Urinary bladder (tissue), 4 donors: Measurements from ENCODE around the gene MLLT10. TPM values are rescaled to one million over a fixed set of nuclear protein-coding genes. Genes with fewer than 3 reads are reported as not detected.
"Not testable (repeated sequence)": the region's sequence is repeated elsewhere in the genome, so short reads cannot be mapped to it uniquely, and the experiment has no call there.

Experiments
- DNase-seq: peaks from one replicate; pipeline ENCODE4 v3.0.0-alpha.2; 2015; ENCODE audit errors: extremely low spot score
- H3K27ac ChIP-seq: one replicate; pipeline ENCODE4 v1.5.1; 2013; ENCODE audit warnings: low read depth, mild to moderate bottlenecking, moderate library complexity
- H3K36me3 ChIP-seq: one replicate; pipeline ENCODE4 v1.6.1; 2013; ENCODE audit warnings: mild to moderate bottlenecking, moderate library complexity; ENCODE audit not compliant: insufficient read depth
- H3K4me1 ChIP-seq: one replicate; pipeline ENCODE4 v1.6.1; 2013; ENCODE audit warnings: mild to moderate bottlenecking, moderate library complexity; ENCODE audit not compliant: insufficient read depth
- H3K4me3 ChIP-seq: one replicate; pipeline ENCODE4 v1.5.1; 2013; ENCODE audit warnings: low read depth, low read length
- WGBS: extraction: QIAGEN DNeasy Blood & Tissue Kit; methylation state at CpG from one replicate; pipeline ENCODE4 v1.1.7; 2013; 5-methylcytosine and 5-hydroxymethylcytosine counted together
- polyA plus RNA-seq: library from polyadenylated mRNA; stranded (reverse); fragments of 200-250 nt; gene quantifications from one replicate; pipeline ENCODE4 v1.2.3, GENCODE V29; 2013
- total RNA-seq: library from RNA; depleted of rRNA; stranded (reverse); fragments of >200 nt; gene quantifications from one replicate; pipeline ENCODE4 v1.2.3, GENCODE V29; 2014
- donor health status: healthy with polysubstance abuse.
- donor health status: healthy.

MLLT10 gene
- total and polyA plus RNA-seq, 2 donors, result 36.6 to 109 TPM

DNA sequence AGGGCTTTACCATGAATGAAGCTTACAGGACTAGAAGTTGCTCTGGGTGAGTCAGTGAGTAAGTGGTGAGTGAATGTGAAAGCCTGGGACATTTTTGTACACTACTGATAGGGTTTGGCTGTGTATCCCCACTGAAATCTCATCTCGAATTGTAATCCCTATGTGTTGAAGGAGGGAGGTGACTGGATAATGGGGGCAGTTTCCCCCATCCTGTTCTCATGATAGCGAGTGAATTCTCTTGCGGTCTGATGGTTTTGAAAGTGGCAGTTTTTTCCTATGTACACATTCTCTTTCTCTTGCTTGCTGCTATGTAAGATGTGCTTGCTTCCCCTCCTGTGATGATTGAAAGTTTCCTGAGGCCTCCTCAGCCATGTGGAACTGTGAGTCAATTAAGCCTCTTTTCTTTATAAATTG, 47.4 kb downstream of the MLLT10 start:
- not testable (repeated sequence) for H3K36me3 ChIP-seq, H3K4me1 ChIP-seq, DNase-seq, H3K27ac ChIP-seq, H3K4me3 ChIP-seq
- WGBS, result 66% methylated on average over 3 of the region's 3 CpGs

GRCh38 chr10:21584834-21585530, 51.0 kb downstream of the MLLT10 start:
- 94% methylated on average over 9 of the region's 9 CpGs for WGBS
- DNase-seq, result no peak
- no peak overlapping the region for H3K27ac ChIP-seq

GRCh38 chr10:21587391-21587790, 53.4 kb downstream of the MLLT10 start:
- H3K4me1 ChIP-seq, result no peaks in the 10 kb centered on the region
- no peak for DNase-seq
- no peak overlapping the region for H3K4me3 ChIP-seq

More at GRCh38 chr10:21584834-21585530, 51.0 kb downstream of the MLLT10 start:
- Histone ChIP-seq H3K4me3 (no peak overlapping the region), H3K4me1 (no peaks in the 10 kb centered on the region), H3K36me3 (no peaks in the 10 kb centered on the region)

GRCh38 chr10:21588159-21588558, 54.1 kb downstream of the MLLT10 start:
- not testable (repeated sequence) for H3K4me3 ChIP-seq, DNase-seq, H3K4me1 ChIP-seq, H3K27ac ChIP-seq, H3K36me3 ChIP-seq
- WGBS, result 81% methylated on average over 7 of the region's 7 CpGs

More at GRCh38 chr10:21587391-21587790, 53.4 kb downstream of the MLLT10 start:
- H3K27ac ChIP-seq, result no peak overlapping the region
- H3K36me3 ChIP-seq, result no peaks in the 10 kb centered on the region

DNA sequence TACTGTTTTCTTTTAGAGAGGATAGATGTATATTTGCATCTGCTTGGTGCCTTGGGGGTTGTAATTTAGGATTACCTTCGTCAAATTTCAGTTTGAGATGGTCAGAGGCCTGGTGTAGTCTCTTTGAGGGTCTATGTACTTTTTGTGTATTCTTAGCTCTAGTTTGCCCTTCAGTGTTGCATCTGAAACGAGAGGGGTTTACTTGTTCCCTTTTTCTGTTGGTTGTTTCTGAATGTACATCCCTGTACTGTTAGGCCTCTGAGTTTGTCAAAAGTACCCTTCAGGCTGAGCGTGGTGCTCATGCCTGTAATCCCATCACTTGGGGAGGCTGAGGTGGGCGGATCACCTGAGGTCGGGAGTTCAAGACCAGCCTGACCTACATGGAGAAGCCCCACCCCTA, 60.0 kb downstream of the MLLT10 start:
- H3K4me1 ChIP-seq, result no peaks in the 10 kb centered on the region
- 97% methylated on average over 5 of the region's 5 CpGs for WGBS
- no peak overlapping the region for H3K27ac ChIP-seq
- DNase-seq, result no peak
- no peak overlapping the region for H3K4me3 ChIP-seq
- H3K36me3 ChIP-seq, result no peaks in the 10 kb centered on the region

GRCh38 chr10:21599582-21599981, 65.5 kb downstream of the MLLT10 start:
- no peak overlapping the region for H3K27ac ChIP-seq
- no peak overlapping the region for H3K4me3 ChIP-seq
- H3K36me3 ChIP-seq, result peaks cover 3% of the 10 kb centered on the region
- DNase-seq, result no peak
- WGBS, result 89% methylated on average over 2 of the region's 2 CpGs
- H3K4me1 ChIP-seq, result no peaks in the 10 kb centered on the region

DNA sequence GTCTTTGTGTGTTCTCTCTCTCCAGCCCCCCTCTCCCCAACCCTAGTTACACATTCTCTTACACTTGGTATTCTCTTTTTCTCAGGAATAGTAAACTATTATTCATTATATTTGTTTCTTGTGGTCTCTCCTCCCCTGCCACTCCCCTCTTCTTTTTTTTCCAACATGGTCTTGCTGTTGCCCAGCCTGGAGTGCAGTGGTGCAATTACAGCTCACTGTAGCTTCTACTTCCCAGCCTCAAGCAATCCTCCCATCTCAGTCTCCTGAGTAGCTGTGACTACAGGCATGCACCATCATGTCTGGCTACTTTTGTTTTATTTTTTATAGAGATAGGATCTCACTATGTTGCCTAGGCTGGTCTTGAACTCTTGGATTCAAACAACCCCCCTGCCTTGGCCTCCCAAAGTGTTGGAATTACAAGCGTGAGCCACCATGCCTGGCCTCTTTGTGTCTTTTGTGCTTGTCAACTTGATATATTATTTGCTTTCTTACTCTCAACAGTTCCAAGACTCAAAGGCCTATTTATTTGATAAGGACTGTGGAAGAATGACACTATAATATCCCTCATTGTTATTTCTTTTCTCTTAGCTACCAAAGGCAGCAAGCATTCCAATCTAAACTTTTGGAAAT, 66.9 kb downstream of the MLLT10 start:
- DNase-seq, result no peak
- Histone ChIP-seq H3K27ac (no peak overlapping the region), H3K4me1 (no peaks in the 10 kb centered on the region), H3K36me3 (peaks cover 3% of the 10 kb centered on the region), H3K4me3 (no peak overlapping the region)
- WGBS, result 50% methylated on average over 1 of the region's 1 CpG

- DNase-seq, result no peak
- 69% methylated on average over 1 of the region's 1 CpG for WGBS
Measured at GRCh38 chr10:21602313-21602712, 68.3 kb downstream of the MLLT10 start.

GRCh38 chr10:21603721-21604120, 69.7 kb downstream of the MLLT10 start:
- Histone ChIP-seq H3K4me1 (no peaks in the 10 kb centered on the region), H3K27ac (no peak overlapping the region), H3K36me3 (peaks cover 5% of the 10 kb centered on the region), H3K4me3 (no peak overlapping the region)
- DNase-seq, result no peak

More at GRCh38 chr10:21602313-21602712, 68.3 kb downstream of the MLLT10 start:
- Histone ChIP-seq H3K4me1 (no peaks in the 10 kb centered on the region), H3K27ac (no peak overlapping the region), H3K4me3 (no peak overlapping the region), H3K36me3 (peaks cover 5% of the 10 kb centered on the region)

GRCh38 chr10:21604651-21605050, 70.6 kb downstream of the MLLT10 start:
- no peak for DNase-seq
- no peak overlapping the region for H3K4me3 ChIP-seq
- no peaks in the 10 kb centered on the region for H3K4me1 ChIP-seq
- no peak overlapping the region for H3K27ac ChIP-seq
- H3K36me3 ChIP-seq, result peaks cover 5% of the 10 kb centered on the region
- 77% methylated on average over 2 of the region's 2 CpGs for WGBS

GRCh38 chr10:21607907-21608306, 73.9 kb downstream of the MLLT10 start:
- WGBS, result 97% methylated on average over 2 of the region's 2 CpGs
- no peak overlapping the region for H3K27ac ChIP-seq
- H3K36me3 ChIP-seq, result peaks cover 5% of the 10 kb centered on the region
- H3K4me3 ChIP-seq, result no peak overlapping the region
- H3K4me1 ChIP-seq, result no peaks in the 10 kb centered on the region
- DNase-seq, result no peak

DNA sequence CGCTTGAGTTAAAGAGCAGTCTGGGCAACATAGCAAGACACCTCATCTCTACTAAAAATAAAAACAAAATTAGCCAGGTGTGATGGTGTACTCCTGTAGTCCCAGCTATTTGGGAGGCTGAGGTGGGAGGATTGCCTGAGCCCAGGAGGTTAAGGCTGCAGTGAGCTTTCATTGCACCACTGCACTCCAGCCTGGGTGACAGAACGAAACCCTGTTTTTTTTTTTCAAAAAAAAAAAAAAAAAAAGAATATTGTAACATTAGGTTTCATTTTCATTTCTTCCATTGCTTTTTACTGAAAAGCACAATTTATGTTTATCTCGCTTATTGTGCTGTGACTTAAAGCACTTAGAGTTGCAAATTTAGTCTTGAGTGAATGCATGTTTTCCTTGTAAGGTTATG, 80.0 kb downstream of the MLLT10 start:
- Histone ChIP-seq H3K4me3 (no peak overlapping the region), H3K36me3 (no peaks in the 10 kb centered on the region), H3K4me1 (no peaks in the 10 kb centered on the region), H3K27ac (no peak overlapping the region)
- WGBS, result 94% methylated on average over 3 of the region's 3 CpGs
- DNase-seq, result no peak

DNA sequence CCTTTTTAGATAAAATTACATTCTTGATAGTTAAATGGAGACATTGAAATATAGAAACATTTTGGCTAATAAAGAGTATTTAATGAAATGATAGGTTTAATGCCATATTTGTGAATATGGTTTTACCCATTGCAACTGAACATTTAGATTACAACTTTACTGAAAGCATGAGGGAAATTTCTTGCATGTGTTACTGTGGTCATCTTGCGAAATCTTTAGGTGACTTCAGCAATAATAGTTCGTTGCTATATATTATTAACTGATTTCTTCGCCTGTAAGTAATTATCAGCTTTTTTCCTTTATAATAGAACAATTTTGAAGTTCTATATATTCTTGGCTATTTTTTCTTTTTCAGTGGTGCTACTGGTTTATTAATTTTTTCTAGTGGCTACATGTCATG, 83.2 kb downstream of the MLLT10 start:
- Histone ChIP-seq H3K4me1 (no peaks in the 10 kb centered on the region), H3K4me3 (no peak overlapping the region), H3K36me3 (no peaks in the 10 kb centered on the region), H3K27ac (no peak overlapping the region)
- DNase-seq, result no peak
- 94% methylated on average over 3 of the region's 3 CpGs for WGBS

- Histone ChIP-seq H3K27ac (no peak overlapping the region), H3K4me1 (peaks cover 2% of the 10 kb centered on the region), H3K36me3 (no peaks in the 10 kb centered on the region), H3K4me3 (no peak overlapping the region)
- 47% methylated on average over 1 of the region's 1 CpG for WGBS
- DNase-seq, result no peak
Measured at GRCh38 chr10:21623291-21623690, 89.3 kb downstream of the MLLT10 start.
